Measurements from ENCODE around the gene TMEM30A. TPM values are rescaled to one million over a fixed set of nuclear protein-coding genes. Genes with fewer than 3 reads are reported as not detected.

TMEM30A gene
- total RNA-seq (10 to 100 TPM; 43.4 to 67.6 (median 55.1) TPM), total RNA-seq (76.1 to 183 (median 138) reads per million in 29 experiments)
- total RNA-seq (2013) = 63.9 TPM

DNA sequence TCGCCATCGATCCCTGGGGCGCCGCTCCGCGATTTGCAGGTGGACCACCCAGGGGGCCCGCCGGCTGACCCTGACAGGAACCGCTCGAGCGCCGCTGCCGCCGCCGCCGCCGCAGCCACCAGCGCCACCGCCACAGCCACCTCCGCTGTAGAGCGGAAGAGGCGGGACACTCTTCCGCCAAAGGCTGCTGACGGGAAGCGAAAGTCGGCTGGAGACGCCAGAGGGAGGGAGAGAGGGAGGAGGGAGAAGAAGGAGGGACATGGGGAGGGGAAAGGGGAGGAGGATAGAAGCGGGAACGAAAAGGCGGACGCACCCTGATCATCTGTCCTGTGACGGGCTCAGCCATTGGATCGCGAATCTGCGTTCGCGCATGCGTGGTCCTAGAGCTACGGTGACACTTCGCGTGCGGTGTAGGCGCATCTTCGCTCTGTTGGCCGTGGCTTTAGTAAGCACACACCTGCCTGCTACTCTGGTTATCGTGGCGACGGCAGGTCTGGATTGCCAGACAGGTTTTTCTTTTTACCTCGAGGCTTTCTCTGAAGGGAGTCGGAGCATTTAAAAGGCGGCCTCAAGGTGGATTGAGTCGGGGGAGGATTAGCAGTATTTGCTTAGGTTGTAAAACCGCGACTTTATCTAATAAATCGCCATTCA, at the start of gene TMEM30A:
Gene TMEM30A (minus strand): TSS at position 161 of the 651 bp plus-strand sequence. CDS start 154 bp downstream, at position 7.
- Histone ChIP-seq H3K4me1 (ENCODE audit: control insufficient read depth in 1 of 2, extremely low read depth in 1 of 2, insufficient read depth in 2 of 2, low read length in 2 of 2) (peaks cover 8 to 20% of the 10 kb centered on the region in 2 experiments), H3K36me3 (ENCODE audit: control insufficient read depth in 2 of 2, extremely low read depth in 1 of 2, insufficient read depth in 1 of 2, low read length in 1 of 2) (peaks cover 0 to 2% of the 10 kb centered on the region in 2 donors), H3K27me3 (replicated peaks in 1 of 2; ENCODE audit: control insufficient read depth in 2 of 2, extremely low read depth in 1 of 2, insufficient read depth in 2 of 2, low read length in 1 of 2) (no peaks in the 10 kb centered on the region), H3K9me3 (no peaks in the 10 kb centered on the region), H3K27ac (ENCODE audit: low read length) (peak within 1 kb of the TSS; percentile 79), H3K4me3 (ENCODE audit: control insufficient read depth in 1 of 2, extremely low read depth in 1 of 2, low read length in 1 of 2) (peak within 1 kb of the TSS; percentile 74 to 91)
- DNase-seq (peak; percentile 81 to 99 (median 93)), ATAC-seq (replicated peaks in 1 of 4) (peak; percentile 93 to 97 (median 96))
- peaks cover 6% of the 10 kb centered on the region for H3K36me3 Mint-ChIP-seq
- peaks cover 28 to 51% (median 31%) of the 10 kb centered on the region in 3 donors for H3K4me1 Mint-ChIP-seq
- POLR2A ChIA-PET = interaction anchor here (0.5 to 2.1 kb wide), 7 partner anchors 9 to 1621 kb away, joined by 3 to 17 read pairs (median 6); partner anchors contain the start of gene COX7A2 (in 1 of the 2)
- WGBS (ENCODE audit: insufficient coverage) = under 1% methylated on average over 50 of the region's 55 CpGs
- H3K4me3 Mint-ChIP-seq = no peak within 1 kb of the TSS
- no peaks in the 10 kb centered on the region for H3K27me3 Mint-ChIP-seq
- CTCF ChIA-PET = interaction anchor here (0.6 to 4.6 kb wide), 13 partner anchors 11 to 1687 kb away, joined by 3 to 40 read pairs (median 5); partner anchors contain the start of genes COX7A2 (in 1 of the 2) and SLC17A5 (in 1 of the 2)
- no peaks in the 10 kb centered on the region for H3K9me3 Mint-ChIP-seq
- no peak within 1 kb of the TSS for H3K27ac Mint-ChIP-seq

DNA sequence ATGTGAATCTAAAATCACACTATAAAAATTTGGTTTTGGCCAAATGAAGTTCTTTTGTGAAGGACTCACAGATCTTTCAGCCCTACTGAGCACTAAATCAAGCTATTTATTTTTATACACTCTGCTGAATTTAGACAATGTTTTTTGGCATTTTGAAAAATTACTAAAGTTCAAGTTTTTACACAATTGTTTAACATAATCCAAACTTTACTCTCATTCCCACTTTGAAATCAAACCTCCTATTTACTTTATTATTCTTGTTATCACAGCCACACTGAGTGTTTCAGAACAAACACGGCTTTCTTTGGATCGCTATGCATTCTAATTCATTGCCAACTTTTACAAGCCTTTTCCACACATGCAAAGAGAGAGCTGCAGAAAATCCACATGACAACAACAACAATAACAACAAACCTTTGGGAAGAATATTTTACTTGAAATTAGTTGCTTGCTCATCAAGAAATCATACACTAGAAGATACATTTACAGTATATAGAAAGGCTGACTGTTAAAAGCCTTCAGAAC, 49.1 kb upstream of the TMEM30A start:
- H3K9me3 Mint-ChIP-seq = no peaks in the 10 kb centered on the region
- POLR2A ChIA-PET = no interaction called here
- H3K36me3 Mint-ChIP-seq = no peaks in the 10 kb centered on the region
- no CpG with 5 or more reads among the region's 2 CpGs for WGBS (ENCODE audit: insufficient coverage)
- H3K27me3 Mint-ChIP-seq = peaks cover 12 to 23% of the 10 kb centered on the region in 2 donors
- Histone ChIP-seq H3K9me3 (no peaks in the 10 kb centered on the region), H3K27ac (ENCODE audit: low read length) (no peak overlapping the region), H3K36me3 (ENCODE audit: control insufficient read depth in 2 of 2, extremely low read depth in 1 of 2, insufficient read depth in 1 of 2, low read length in 1 of 2) (no peaks in the 10 kb centered on the region), H3K4me1 (ENCODE audit: control insufficient read depth in 1 of 2, extremely low read depth in 1 of 2, insufficient read depth in 2 of 2, low read length in 2 of 2) (no peaks in the 10 kb centered on the region), H3K27me3 (replicated peaks in 1 of 2; ENCODE audit: control insufficient read depth in 2 of 2, extremely low read depth in 1 of 2, insufficient read depth in 2 of 2, low read length in 1 of 2) (no peaks in the 10 kb centered on the region), H3K4me3 (ENCODE audit: control insufficient read depth in 1 of 2, extremely low read depth in 1 of 2, low read length in 1 of 2) (no peak overlapping the region)
- H3K4me3 Mint-ChIP-seq = no peak overlapping the region
- H3K4me1 Mint-ChIP-seq = no peaks in the 10 kb centered on the region
- no peak for DNase-seq
- ATAC-seq (replicated peaks in 1 of 4) = no peak
- CTCF ChIA-PET = no interaction called here
- H3K27ac Mint-ChIP-seq = no peak overlapping the region

DNA sequence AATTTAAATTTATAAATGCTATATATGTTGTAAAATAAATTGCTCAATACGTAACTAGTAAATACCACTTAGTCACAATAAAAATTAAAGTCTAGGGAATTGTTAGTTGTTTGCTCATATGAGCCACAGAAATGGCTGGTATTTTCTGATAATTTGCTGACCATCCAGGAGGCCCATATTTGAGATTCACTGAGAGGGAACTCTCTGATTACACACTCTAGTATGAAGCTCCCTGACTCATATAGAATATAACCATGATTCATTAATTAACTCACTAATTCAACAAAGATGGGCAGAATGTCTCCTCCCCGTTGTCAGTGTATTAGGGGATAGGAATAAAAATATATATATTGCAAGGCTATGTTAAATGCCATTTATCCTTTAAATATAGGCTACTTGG, 46.6 kb upstream of the TMEM30A start:
- Mint-ChIP-seq H3K27ac (no peak overlapping the region), H3K9me3 (no peaks in the 10 kb centered on the region), H3K4me1 (no peaks in the 10 kb centered on the region), H3K27me3 (peaks cover 12 to 15% of the 10 kb centered on the region in 2 donors), H3K4me3 (no peak overlapping the region), H3K36me3 (no peaks in the 10 kb centered on the region)
- Histone ChIP-seq H3K27me3 (replicated peaks in 1 of 2; ENCODE audit: control insufficient read depth in 2 of 2, extremely low read depth in 1 of 2, insufficient read depth in 2 of 2, low read length in 1 of 2) (no peaks in the 10 kb centered on the region), H3K9me3 (no peaks in the 10 kb centered on the region), H3K36me3 (ENCODE audit: control insufficient read depth in 2 of 2, extremely low read depth in 1 of 2, insufficient read depth in 1 of 2, low read length in 1 of 2) (no peaks in the 10 kb centered on the region), H3K4me3 (ENCODE audit: control insufficient read depth in 1 of 2, extremely low read depth in 1 of 2, low read length in 1 of 2) (no peak overlapping the region), H3K4me1 (ENCODE audit: control insufficient read depth in 1 of 2, extremely low read depth in 1 of 2, insufficient read depth in 2 of 2, low read length in 2 of 2) (no peaks in the 10 kb centered on the region), H3K27ac (ENCODE audit: low read length) (no peak overlapping the region)
- CTCF ChIA-PET = no interaction called here
- DNase-seq = no peak
- WGBS (ENCODE audit: insufficient coverage) = no CpG with 5 or more reads among the region's 2 CpGs
- no peak for ATAC-seq (replicated peaks in 1 of 4)
- POLR2A ChIA-PET = interaction anchor here in 1 of 2 donors (0.6 kb wide), 1 partner anchor 43 kb away, joined by 3 read pairs; no protein-coding TSS in a partner anchor

DNA sequence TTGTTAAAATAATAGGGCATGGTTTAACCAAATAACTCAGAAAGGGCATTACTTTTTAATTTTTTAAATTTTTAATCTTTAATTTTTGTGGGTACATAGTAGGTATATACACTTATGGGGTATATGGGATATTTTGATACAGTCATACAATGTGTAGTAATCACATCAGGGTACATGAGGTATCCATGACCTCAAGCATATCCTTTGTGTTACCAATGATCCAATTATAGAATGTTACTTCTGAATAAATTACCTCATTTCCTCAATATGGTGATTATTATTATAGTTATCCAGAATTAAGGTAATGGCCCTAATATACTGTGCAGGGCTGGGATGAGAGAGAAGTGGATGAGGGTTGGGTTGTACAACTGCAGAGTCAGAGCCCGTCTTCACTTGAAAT, 45.1 kb upstream of the TMEM30A start:
- no peaks in the 10 kb centered on the region for H3K4me1 ChIP-seq (ENCODE audit: control insufficient read depth in 1 of 2, extremely low read depth in 1 of 2, insufficient read depth in 2 of 2, low read length in 2 of 2)
- ATAC-seq (replicated peaks in 1 of 4) (no peak), DNase-seq (no peak)
- no peaks in the 10 kb centered on the region for H3K36me3 ChIP-seq (ENCODE audit: control insufficient read depth in 2 of 2, extremely low read depth in 1 of 2, insufficient read depth in 1 of 2, low read length in 1 of 2)
- no peaks in the 10 kb centered on the region for H3K9me3 Mint-ChIP-seq
- no CpG with 5 or more reads among the region's 1 CpG for WGBS (ENCODE audit: insufficient coverage)
- H3K4me3 ChIP-seq (ENCODE audit: control insufficient read depth in 1 of 2, extremely low read depth in 1 of 2, low read length in 1 of 2) = no peak overlapping the region
- peaks cover 0 to 4% of the 10 kb centered on the region in 2 experiments for H3K27me3 ChIP-seq (replicated peaks in 1 of 2; ENCODE audit: control insufficient read depth in 2 of 2, extremely low read depth in 1 of 2, insufficient read depth in 2 of 2, low read length in 1 of 2)
- no peak overlapping the region for H3K4me3 Mint-ChIP-seq
- POLR2A ChIA-PET = no interaction called here
- no peak overlapping the region for H3K27ac ChIP-seq (ENCODE audit: low read length)
- H3K9me3 ChIP-seq = no peaks in the 10 kb centered on the region
- peaks cover 14 to 15% of the 10 kb centered on the region in 2 donors for H3K27me3 Mint-ChIP-seq
- CTCF ChIA-PET = interaction anchor here in 1 of 2 donors (0.7 kb wide), 1 partner anchor 15 kb away, joined by 3 read pairs; no protein-coding TSS in a partner anchor
- no peaks in the 10 kb centered on the region for H3K36me3 Mint-ChIP-seq
- H3K4me1 Mint-ChIP-seq = no peaks in the 10 kb centered on the region
- H3K27ac Mint-ChIP-seq = no peak overlapping the region

DNA sequence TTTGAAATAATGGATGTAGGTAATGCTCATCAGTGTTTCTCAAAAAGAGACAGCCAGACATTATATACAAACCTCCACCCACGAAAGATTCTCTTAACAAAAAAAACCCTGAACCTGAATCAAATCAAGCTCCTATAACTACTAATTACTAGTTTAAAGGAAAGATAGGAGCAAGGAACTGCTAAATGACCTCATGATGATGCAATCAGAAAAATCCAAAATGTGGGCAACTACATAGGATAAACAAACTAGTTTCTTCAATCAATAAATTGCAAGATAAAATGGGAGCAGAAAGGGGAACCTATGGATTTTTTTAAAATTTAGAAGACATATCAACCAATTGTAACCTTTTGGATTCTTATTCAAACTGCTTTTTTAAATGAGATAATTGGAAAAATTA, 43.2 kb upstream of the TMEM30A start:
- ChIA-PET CTCF (no interaction called here), POLR2A (no interaction called here)
- no CpG with 5 or more reads among the region's 1 CpG for WGBS (ENCODE audit: insufficient coverage)
- Histone ChIP-seq H3K9me3 (no peaks in the 10 kb centered on the region), H3K4me3 (ENCODE audit: control insufficient read depth in 1 of 2, extremely low read depth in 1 of 2, low read length in 1 of 2) (no peak overlapping the region), H3K27me3 (replicated peaks in 1 of 2; ENCODE audit: control insufficient read depth in 2 of 2, extremely low read depth in 1 of 2, insufficient read depth in 2 of 2, low read length in 1 of 2) (peaks cover 0 to 4% of the 10 kb centered on the region in 2 experiments), H3K36me3 (ENCODE audit: control insufficient read depth in 2 of 2, extremely low read depth in 1 of 2, insufficient read depth in 1 of 2, low read length in 1 of 2) (no peaks in the 10 kb centered on the region), H3K4me1 (ENCODE audit: control insufficient read depth in 1 of 2, extremely low read depth in 1 of 2, insufficient read depth in 2 of 2, low read length in 2 of 2) (no peaks in the 10 kb centered on the region), H3K27ac (ENCODE audit: low read length) (no peak overlapping the region)
- H3K4me3 Mint-ChIP-seq = no peak overlapping the region
- peaks cover 12 to 19% of the 10 kb centered on the region in 2 donors for H3K27me3 Mint-ChIP-seq
- H3K9me3 Mint-ChIP-seq = no peaks in the 10 kb centered on the region
- ATAC-seq (replicated peaks in 1 of 4) = no peak
- H3K27ac Mint-ChIP-seq = no peak overlapping the region
- H3K4me1 Mint-ChIP-seq = no peaks in the 10 kb centered on the region
- no peak for DNase-seq
- no peaks in the 10 kb centered on the region for H3K36me3 Mint-ChIP-seq

DNA sequence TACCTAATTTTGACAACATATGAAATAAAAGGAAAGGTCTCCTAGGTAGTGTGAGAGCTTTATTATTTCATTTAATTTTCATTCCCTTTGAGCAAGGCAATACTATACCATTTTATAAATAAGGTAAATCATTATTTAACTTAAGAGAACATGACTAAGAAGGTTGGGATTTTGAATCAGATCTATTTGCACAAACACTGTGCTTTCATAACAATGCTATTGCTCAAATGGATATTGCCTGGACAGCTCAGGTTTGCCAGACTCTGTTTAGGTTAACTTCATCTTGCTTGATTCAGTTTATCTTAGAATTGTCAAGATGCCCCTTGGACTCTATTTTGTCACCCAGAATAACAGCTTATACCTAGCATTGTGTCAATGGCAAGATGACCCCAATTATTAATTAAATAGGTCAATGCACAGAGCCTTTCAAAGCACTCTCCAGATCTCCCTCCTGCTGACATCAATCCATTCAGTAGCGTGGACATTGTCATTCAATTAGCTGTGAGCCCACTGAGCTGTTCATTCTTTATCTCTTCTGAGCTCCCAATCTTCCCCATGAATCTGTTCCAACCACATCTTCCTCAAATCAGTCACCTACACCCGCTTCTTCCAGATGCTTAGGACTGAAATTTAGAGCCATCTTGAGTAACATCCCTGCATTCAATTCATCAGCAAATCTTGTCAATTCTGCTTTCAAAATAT, 42.1 kb upstream of the TMEM30A start:
- Histone ChIP-seq H3K4me3 (ENCODE audit: control insufficient read depth in 1 of 2, extremely low read depth in 1 of 2, low read length in 1 of 2) (no peak overlapping the region), H3K27ac (ENCODE audit: low read length) (no peak overlapping the region), H3K9me3 (no peaks in the 10 kb centered on the region), H3K4me1 (ENCODE audit: control insufficient read depth in 1 of 2, extremely low read depth in 1 of 2, insufficient read depth in 2 of 2, low read length in 2 of 2) (no peaks in the 10 kb centered on the region), H3K27me3 (replicated peaks in 1 of 2; ENCODE audit: control insufficient read depth in 2 of 2, extremely low read depth in 1 of 2, insufficient read depth in 2 of 2, low read length in 1 of 2) (peaks cover 0 to 4% of the 10 kb centered on the region in 2 experiments), H3K36me3 (ENCODE audit: control insufficient read depth in 2 of 2, extremely low read depth in 1 of 2, insufficient read depth in 1 of 2, low read length in 1 of 2) (no peaks in the 10 kb centered on the region)
- WGBS (ENCODE audit: insufficient coverage) = 77% methylated on average over 2 of the region's 2 CpGs
- ATAC-seq (replicated peaks in 1 of 4) = no peak
- no peaks in the 10 kb centered on the region for H3K4me1 Mint-ChIP-seq
- H3K27ac Mint-ChIP-seq = no peak overlapping the region
- H3K27me3 Mint-ChIP-seq = peaks cover 7 to 16% of the 10 kb centered on the region in 2 donors
- ChIA-PET POLR2A (no interaction called here), CTCF (interaction anchor here in 1 of 2 donors (1.0 kb wide), 1 partner anchor 1372 kb away, joined by 3 read pairs; no protein-coding TSS in a partner anchor)
- no peaks in the 10 kb centered on the region for H3K36me3 Mint-ChIP-seq
- no peak for DNase-seq
- H3K4me3 Mint-ChIP-seq = no peak overlapping the region
- H3K9me3 Mint-ChIP-seq = no peaks in the 10 kb centered on the region
